Vagina (tissue), 2 donors: Measurements from ENCODE around the gene RIOX2. TPM values are rescaled to one million over a fixed set of nuclear protein-coding genes. Genes with fewer than 3 reads are reported as not detected.
"Not testable (repeated sequence)": the region's sequence is repeated elsewhere in the genome, so short reads cannot be mapped to it uniquely, and the experiment has no call there.

Experiments
- DNase-seq, 2 donors: peaks; one replicate each; pipeline ENCODE4 v3.0.0-alpha.2; 2017; ENCODE audit errors: extremely low spot score in 2 of 2
- H3K27ac ChIP-seq: fragments of 200-600 bp; sonication (generic); one replicate; pipeline ENCODE4 v1.5.1; 2019
- H3K27me3 ChIP-seq: fragments of 200-600 bp; sonication (generic); one replicate; pipeline ENCODE4 v1.5.1; 2019
- H3K36me3 ChIP-seq, 2 donors: fragments of 200-600 bp; sonication (generic); one replicate each; pipeline ENCODE4 v1.5.1; 2017 to 2019
- H3K4me1 ChIP-seq: fragments of 200-600 bp; sonication (generic); one replicate; pipeline ENCODE4 v1.5.1; 2019
- H3K4me3 ChIP-seq, 2 donors: fragments of 200-600 bp; sonication (generic); 1 replicate in 1 of 2; 2 replicates in 1 of 2; pipeline ENCODE4 v1.5.1; 2016 to 2019
- H3K9me3 ChIP-seq: fragments of 200-600 bp; sonication (generic); one replicate; pipeline ENCODE4 v1.5.1; 2019
- POLR2A ChIP-seq, 2 donors: fragments of 450-650 bp; IDR thresholded peaks; one replicate each; pipeline ENCODE4 v1.6.1; 2017; ENCODE audit warnings: antibody characterized with exemption in 2 of 2, mild to moderate bottlenecking in 2 of 2, moderate library complexity in 2 of 2
- POLR2AphosphoS5 ChIP-seq, 2 donors: sonication (generic); formaldehyde crosslinking; IDR thresholded peaks; one replicate each; pipeline ENCODE4 v1.9.0; 2017; ENCODE audit warnings: antibody characterized with exemption in 2 of 2, mild to moderate bottlenecking in 2 of 2, low read depth in 1 of 2; ENCODE audit not compliant: insufficient read depth in 1 of 2
- intact Hi-C: fragments of 100-400 bp; cut with DNase I; formaldehyde crosslinking; loops from one replicate; pipeline ENCODE4 v1.15.1; 2023
- total RNA-seq: library from RNA; depleted of rRNA; stranded (reverse); fragments of >200 nt; gene quantifications from one replicate; pipeline ENCODE4 v1.2.3, GENCODE V29; 2016
- TF ChIP-seq, protein P1 (sequence below), 3 experiments: fragments of 450-650 bp in 2 of 3; fragments of 200-600 bp in 1 of 3; sonication (generic) in 1 of 3; IDR thresholded peaks; one replicate each; pipeline ENCODE4 v1.5.1; 2017 to 2019; ENCODE audit warnings: antibody characterized with exemption in 3 of 3, mild to moderate bottlenecking in 2 of 3, moderate library complexity in 2 of 3

Gene RIOX2
- total RNA-seq, 1 donor from 2014 or later = 33.4 TPM

DNA sequence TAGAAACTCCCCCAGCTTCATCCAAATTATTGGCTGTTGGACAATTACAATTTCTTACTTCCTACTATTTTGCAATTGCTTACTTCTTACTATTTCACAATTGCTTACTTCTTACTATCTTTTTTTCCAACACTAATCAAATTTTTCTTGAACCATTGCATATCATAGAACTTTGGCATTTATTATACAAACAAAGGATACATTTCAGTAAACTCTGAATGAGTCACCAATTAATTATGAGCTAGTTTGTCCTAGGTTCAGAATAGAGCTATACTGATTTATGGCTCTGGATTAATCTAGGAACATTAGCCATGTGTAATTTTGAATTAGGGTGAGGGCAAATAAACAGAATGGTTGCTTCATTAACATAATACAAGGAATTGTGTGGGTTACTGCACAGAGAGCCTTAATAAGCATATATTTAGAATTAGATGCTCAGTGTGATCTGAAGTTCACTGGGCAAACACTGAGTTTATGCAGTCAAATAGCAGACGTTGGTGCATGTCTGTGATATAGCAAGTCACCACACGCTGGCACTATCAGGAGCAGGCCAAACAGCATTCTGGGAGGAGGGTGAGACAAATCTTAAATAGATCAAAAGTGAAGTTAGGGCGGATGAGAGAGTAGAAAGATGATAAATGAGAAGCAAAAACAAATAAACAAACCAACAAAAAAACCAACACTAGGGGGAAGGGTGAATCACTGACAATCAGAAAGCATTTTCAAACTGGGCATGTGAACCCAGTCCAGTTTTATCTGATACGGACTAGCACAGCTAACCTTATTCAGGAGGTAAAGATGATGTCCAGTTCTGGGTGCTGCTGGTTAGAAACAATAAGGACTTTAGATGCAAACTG lies 41.4 kb upstream of the RIOX2 start:
- intact Hi-C loops = no loop called here

DNA sequence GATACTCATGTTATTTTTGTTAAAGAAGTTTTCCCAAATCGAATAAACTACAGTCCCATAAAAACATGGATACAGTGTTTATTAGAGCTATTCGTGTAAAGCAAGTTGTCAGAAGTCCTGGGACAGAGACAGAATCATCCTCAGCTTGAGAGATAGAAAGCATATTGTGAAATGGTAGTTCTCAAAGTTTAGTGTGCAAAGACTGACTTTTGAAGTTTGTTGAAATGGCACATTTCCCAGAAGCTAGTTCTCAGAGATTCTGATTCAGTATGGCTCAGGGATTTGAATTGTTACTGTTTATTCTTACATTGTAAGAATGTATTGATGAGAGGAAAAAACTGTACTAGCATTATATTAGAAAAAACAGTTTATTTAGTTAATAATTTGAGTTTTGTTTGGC lies 40.7 kb upstream of the RIOX2 start:
- Histone ChIP-seq H3K4me1 (peaks cover 27% of the 10 kb centered on the region), H3K27me3 (no peaks in the 10 kb centered on the region), H3K4me3 (no peak overlapping the region), H3K27ac (no peak overlapping the region), H3K36me3 (no peaks in the 10 kb centered on the region), H3K9me3 (no peaks in the 10 kb centered on the region)
- intact Hi-C loops = no loop called here
- TF ChIP-seq, protein P1, sequence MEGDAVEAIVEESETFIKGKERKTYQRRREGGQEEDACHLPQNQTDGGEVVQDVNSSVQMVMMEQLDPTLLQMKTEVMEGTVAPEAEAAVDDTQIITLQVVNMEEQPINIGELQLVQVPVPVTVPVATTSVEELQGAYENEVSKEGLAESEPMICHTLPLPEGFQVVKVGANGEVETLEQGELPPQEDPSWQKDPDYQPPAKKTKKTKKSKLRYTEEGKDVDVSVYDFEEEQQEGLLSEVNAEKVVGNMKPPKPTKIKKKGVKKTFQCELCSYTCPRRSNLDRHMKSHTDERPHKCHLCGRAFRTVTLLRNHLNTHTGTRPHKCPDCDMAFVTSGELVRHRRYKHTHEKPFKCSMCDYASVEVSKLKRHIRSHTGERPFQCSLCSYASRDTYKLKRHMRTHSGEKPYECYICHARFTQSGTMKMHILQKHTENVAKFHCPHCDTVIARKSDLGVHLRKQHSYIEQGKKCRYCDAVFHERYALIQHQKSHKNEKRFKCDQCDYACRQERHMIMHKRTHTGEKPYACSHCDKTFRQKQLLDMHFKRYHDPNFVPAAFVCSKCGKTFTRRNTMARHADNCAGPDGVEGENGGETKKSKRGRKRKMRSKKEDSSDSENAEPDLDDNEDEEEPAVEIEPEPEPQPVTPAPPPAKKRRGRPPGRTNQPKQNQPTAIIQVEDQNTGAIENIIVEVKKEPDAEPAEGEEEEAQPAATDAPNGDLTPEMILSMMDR (IDR thresholded peaks at IDR 0.05) = no peak
- TF ChIP-seq POLR2AphosphoS5 (IDR thresholded peaks at IDR 0.05; ENCODE audit: insufficient read depth in 1 of 2, low read depth in 1 of 2) (no peak), POLR2A (IDR thresholded peaks at IDR 0.05) (no peak)
- DNase-seq = no peak

More for the DNA sequence above, 41.4 kb upstream of the RIOX2 start:
- Histone ChIP-seq H3K4me1 (peaks cover 27% of the 10 kb centered on the region), H3K27me3 (no peaks in the 10 kb centered on the region), H3K4me3 (no peak overlapping the region), H3K27ac (peak overlapping the region; percentile 9), H3K36me3 (no peaks in the 10 kb centered on the region), H3K9me3 (no peaks in the 10 kb centered on the region)
- no peak for DNase-seq
- TF ChIP-seq POLR2A (IDR thresholded peaks at IDR 0.05) (no peak), POLR2AphosphoS5 (IDR thresholded peaks at IDR 0.05; ENCODE audit: insufficient read depth in 1 of 2, low read depth in 1 of 2) (peak in 1 of 2 donors; percentile 13)

- DNase-seq, H3K9me3 ChIP-seq, H3K4me3 ChIP-seq, H3K27ac ChIP-seq, H3K36me3 ChIP-seq, intact Hi-C loops, H3K27me3 ChIP-seq: not testable (repeated sequence)
- H3K4me1 ChIP-seq = peaks cover 27% of the 10 kb centered on the region
Measured at GRCh38 chr3:98010883-98011449, 38.7 kb upstream of the RIOX2 start.

DNA sequence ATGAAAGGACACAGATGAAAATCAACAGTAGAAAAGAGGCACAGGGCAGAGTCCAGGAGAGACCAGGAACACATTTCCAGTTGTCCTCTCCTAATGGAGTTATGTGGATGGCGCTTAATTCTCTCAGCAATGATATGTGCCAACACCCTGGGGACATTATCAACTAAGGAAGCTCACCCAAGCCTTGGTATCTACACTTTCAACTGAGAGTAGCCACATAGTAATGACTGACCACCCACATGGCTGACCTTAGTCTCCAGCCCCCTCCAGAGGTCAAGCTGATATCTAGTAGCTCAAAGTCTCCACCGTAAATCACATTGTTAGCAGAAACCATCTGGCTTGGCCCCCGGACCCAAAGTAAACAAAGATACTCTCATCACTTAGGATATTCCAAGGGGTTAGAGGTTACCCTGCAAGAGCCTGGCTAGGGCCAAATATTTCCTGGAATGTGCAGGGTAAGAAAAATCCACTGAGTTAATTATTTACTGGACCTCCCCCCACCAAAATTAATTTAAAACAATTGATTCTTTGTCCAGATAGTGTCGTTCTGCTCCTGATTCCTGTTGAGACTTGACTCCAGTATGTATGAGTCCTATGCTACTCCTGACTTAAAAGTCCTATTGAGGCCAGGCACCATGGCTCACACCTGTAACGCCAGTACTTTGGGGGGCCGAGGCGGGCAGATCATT lies 38.1 kb upstream of the RIOX2 start:
- no peaks in the 10 kb centered on the region for H3K9me3 ChIP-seq
- H3K36me3 ChIP-seq = no peaks in the 10 kb centered on the region
- TF ChIP-seq POLR2A (IDR thresholded peaks at IDR 0.05) (no peak), POLR2AphosphoS5 (IDR thresholded peaks at IDR 0.05; ENCODE audit: insufficient read depth in 1 of 2, low read depth in 1 of 2) (no peak)
- TF ChIP-seq, protein P1 (IDR thresholded peaks at IDR 0.05) = no peak
- no peak overlapping the region for H3K27ac ChIP-seq
- no peak for DNase-seq
- no peaks in the 10 kb centered on the region for H3K27me3 ChIP-seq
- H3K4me3 ChIP-seq = no peak overlapping the region
- intact Hi-C loops = no loop called here
- H3K4me1 ChIP-seq = peaks cover 27% of the 10 kb centered on the region

DNA sequence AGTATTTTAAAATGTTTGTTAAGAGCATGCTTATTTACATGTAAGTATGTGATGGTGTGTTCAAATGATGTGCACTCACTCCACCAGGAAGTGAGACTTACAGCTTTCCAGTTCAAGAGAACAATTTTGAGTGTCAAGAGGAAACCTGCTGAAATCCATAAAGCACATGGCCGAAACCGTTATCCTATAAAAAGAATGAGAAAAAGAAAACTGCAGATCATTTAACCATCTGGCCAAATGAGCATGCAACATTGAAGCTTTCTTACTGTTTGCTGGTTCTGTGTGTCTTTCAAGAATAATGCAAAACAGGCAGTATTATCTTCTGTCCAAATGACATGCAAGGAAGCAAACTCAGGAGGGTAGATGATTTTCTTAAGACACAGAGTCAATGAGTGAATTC lies 36.6 kb upstream of the RIOX2 start:
- no peak for DNase-seq
- H3K36me3 ChIP-seq = no peaks in the 10 kb centered on the region
- TF ChIP-seq POLR2AphosphoS5 (IDR thresholded peaks at IDR 0.05; ENCODE audit: insufficient read depth in 1 of 2, low read depth in 1 of 2) (no peak), POLR2A (IDR thresholded peaks at IDR 0.05) (no peak)
- TF ChIP-seq, protein P1 (IDR thresholded peaks at IDR 0.05) = no peak
- intact Hi-C loops = no loop called here
- H3K27me3 ChIP-seq = no peaks in the 10 kb centered on the region
- no peak overlapping the region for H3K27ac ChIP-seq
- peaks cover 20% of the 10 kb centered on the region for H3K4me1 ChIP-seq
- H3K4me3 ChIP-seq = no peak overlapping the region
- H3K9me3 ChIP-seq = no peaks in the 10 kb centered on the region
